Vagina (tissue), 2 donors: ENCODE results near the gene SHISA5.
A peak's percentile ranks its signal among the peaks of the same experiment; 100 is the strongest.

Source experiments
- POLR2AphosphoS5 ChIP-seq, 2 donors: sonication (generic); formaldehyde crosslinking; IDR thresholded peaks; one replicate each; pipeline ENCODE4 v1.9.0; 2017; ENCODE audit warnings: antibody characterized with exemption in 2 of 2, mild to moderate bottlenecking in 2 of 2, low read depth in 1 of 2; ENCODE audit not compliant: insufficient read depth in 1 of 2
- TF ChIP-seq, protein P1 (sequence below), 3 experiments: fragments of 450-650 bp in 2 of 3; fragments of 200-600 bp in 1 of 3; sonication (generic) in 1 of 3; IDR thresholded peaks; one replicate each; pipeline ENCODE4 v1.5.1; 2017 to 2019; ENCODE audit warnings: antibody characterized with exemption in 3 of 3, mild to moderate bottlenecking in 2 of 3, moderate library complexity in 2 of 3

DNA sequence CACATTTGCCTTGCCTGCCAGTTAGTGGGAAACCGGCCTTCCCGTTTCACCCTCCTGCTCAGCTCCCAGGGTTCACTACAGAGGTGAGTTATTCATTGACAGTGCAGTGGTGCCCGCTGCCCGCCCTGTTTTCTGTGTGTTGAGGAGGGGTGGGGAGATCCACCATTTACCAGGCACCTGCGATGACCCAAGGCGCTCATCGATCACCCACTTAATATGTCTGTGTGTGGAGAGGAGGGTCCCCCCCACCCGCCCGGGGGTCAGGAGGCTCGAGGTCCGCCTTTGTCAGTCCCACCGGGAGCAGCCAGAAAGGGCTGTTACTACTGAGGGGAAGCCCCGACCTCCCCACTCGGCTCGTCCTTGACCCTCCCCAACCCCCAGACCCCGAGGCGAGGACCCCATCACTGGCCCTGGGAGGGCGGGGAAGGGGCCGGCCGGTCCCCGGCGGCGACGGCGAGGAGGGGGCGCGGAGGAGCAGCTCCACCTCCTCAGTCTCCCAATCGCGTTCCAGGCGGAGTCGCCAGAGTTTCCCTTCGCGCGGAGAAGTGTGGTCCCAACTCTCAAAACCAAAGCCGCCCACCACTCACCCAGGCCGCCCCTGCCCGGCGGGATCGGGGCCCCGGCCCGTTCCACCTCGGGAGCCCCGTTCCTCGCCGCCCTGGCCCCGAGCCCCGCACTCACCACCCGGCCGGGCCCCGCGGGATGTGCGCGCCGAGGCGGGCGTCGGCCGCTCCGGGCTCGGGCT lies 75.2 kb downstream of the SHISA5 start:
- TF ChIP-seq POLR2AphosphoS5 (IDR thresholded peaks at IDR 0.05; ENCODE audit: insufficient read depth in 1 of 2, low read depth in 1 of 2) = peak in 1 of 2 donors; percentile 65
- TF ChIP-seq, protein P1, sequence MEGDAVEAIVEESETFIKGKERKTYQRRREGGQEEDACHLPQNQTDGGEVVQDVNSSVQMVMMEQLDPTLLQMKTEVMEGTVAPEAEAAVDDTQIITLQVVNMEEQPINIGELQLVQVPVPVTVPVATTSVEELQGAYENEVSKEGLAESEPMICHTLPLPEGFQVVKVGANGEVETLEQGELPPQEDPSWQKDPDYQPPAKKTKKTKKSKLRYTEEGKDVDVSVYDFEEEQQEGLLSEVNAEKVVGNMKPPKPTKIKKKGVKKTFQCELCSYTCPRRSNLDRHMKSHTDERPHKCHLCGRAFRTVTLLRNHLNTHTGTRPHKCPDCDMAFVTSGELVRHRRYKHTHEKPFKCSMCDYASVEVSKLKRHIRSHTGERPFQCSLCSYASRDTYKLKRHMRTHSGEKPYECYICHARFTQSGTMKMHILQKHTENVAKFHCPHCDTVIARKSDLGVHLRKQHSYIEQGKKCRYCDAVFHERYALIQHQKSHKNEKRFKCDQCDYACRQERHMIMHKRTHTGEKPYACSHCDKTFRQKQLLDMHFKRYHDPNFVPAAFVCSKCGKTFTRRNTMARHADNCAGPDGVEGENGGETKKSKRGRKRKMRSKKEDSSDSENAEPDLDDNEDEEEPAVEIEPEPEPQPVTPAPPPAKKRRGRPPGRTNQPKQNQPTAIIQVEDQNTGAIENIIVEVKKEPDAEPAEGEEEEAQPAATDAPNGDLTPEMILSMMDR (IDR thresholded peaks at IDR 0.05) = no peak
